HG03378 (cell line): ENCODE data around the gene CLN6.

Source experiments
- ATAC-seq: cut with Tn5 transposase; IDR thresholded peaks from one replicate; pipeline ENCODE4 v1.9.1; 2021; ENCODE audit warnings: mild to moderate bottlenecking, moderate library complexity; ENCODE audit not compliant: unreplicated experiment

Gene CLN6

GRCh38 chr15:68229386-68230156 is at the start of gene CLN6:
Gene CLN6, minus strand, starts transcription at chr15:68229728. Its CDS starts 144 bp downstream, at chr15:68229584.
- ATAC-seq = peak; percentile 44

DNA sequence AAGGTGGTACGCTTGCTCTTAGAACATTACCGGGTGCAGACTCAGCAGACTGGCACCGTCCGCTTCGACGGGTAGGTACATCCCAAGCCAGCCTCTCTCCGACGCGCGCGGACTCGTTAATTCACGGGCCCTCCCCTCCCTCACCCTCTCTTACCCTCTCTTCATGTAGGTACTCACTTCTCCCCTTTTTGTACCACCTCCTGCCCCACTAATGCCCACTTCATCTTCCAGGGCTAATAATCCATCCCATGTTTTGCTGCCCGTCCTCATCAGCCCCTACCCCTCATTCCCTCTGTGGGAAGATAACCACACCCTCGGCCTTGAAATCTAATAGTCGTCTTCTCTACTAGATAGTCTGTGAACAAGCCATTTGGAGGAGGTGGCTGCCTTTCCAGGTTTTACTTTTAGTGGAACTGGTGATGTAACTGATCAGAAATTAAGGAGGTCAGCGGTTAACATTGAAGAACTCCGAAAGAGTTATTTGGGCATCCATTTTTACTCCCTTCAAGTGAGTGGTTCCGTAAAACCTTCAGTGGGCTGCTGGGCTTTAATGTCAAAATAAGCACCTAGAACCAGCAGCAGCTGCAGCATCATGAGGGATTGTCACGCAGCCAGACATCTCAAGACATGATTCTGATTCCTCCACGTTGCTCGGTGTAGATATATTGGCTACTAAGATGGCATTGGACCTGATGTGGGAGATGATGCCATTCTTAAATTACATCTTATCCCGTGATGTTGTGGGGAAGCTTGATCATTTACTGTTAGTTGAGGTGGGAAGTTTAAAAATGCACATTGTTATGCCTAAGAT is 49.3 kb upstream of the CLN6 start:
- ATAC-seq = no peak

GRCh38 chr15:68278345-68278594 is 48.7 kb upstream of the CLN6 start:
- ATAC-seq = peak; percentile 49

- ATAC-seq = peak; percentile 58
Observed at GRCh38 chr15:68277603-68278344, 48.2 kb upstream of the CLN6 start, which contains the start of gene FEM1B. Gene FEM1B, plus strand, starts transcription at chr15:68277745. Its CDS starts 673 bp downstream, at chr15:68278418.

GRCh38 chr15:68277131-68277602 is 47.6 kb upstream of the CLN6 start:
- peak; percentile 4 for ATAC-seq

GRCh38 chr15:68276668-68277067 is 47.1 kb upstream of the CLN6 start:
- no peak for ATAC-seq

DNA sequence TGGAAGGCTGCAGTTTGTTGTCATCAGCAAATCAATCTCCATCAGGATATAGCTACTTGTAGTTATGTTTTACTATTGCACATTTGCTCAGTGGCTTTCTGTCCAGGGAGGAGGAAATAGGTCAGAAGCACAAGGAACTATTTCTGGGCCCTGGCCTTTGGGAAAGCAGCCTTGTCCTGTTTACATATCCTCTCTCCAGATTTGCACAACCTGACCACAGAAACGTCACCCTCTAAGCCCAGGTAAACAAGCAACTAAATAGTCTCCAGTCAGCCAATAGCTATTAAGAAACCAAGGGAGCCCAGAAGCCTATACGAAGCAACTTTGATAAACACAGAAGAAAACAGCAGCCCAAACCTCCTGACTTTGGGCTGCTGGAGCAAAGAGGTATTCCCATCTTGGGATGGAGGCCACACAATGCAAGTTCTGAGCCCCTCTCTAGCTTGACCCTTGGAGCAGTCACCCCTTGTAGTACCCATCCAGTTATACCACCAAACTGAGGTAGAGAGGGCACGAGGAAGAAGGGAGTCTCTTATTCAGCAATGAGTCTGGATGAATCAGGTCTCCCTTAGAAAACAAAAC is 45.7 kb upstream of the CLN6 start:
- ATAC-seq = no peak

DNA sequence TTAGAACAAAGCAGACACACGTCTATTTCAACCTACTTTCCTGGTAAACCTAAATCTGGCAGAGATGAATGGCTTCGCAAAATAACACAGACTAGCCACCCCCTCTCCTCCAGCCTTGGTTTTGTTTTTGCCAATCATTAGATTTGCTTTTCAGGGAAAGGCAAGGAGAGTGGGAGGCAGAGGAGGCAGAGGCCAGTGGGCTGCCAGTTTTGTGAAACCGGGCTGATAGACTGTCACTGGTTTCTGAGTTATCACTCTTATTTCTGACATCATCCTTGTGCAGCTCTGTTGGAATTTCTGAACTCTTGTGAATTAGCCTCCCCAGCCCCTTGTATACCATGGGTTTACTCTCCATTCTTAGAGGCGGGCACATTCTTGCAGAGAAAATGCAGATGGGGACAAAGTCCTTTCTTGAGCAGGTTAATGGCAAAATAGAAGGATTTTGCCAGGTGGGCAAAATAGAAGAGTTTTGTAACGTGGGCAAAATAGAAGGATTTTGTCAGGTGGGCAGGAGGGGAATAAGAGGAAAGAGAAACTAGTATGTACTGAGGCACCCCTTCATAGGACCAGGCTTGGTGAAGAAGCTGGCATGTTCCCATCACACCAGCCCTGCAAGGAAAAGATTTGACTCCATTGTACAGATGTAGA is 44.8 kb upstream of the CLN6 start:
- no peak for ATAC-seq

DNA sequence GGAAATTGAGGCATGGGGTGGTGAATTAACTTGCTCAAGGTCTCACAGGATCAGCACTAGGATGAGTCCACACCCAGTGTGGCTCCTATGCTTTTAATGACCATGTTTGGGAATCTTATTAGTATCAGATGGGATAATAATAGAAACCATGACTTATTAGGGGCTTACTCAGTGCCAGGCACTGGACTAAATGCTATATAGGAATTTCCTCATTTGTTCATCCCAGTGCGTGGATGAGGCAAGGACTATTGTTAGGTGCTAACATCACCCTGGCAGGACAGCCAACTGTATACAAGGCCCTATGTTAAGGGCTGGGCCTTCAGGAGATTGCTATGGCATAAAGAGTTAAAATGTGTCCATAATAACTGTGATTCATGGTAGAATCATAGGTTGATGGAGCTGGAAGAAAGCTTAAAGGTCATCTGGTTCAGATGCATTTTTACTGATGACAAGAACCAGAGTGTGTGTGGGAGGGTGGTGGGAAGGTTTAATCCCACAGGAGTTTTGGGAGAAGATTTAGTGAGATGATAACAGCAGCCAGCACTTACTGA is 43.3 kb upstream of the CLN6 start:
- ATAC-seq = no peak

DNA sequence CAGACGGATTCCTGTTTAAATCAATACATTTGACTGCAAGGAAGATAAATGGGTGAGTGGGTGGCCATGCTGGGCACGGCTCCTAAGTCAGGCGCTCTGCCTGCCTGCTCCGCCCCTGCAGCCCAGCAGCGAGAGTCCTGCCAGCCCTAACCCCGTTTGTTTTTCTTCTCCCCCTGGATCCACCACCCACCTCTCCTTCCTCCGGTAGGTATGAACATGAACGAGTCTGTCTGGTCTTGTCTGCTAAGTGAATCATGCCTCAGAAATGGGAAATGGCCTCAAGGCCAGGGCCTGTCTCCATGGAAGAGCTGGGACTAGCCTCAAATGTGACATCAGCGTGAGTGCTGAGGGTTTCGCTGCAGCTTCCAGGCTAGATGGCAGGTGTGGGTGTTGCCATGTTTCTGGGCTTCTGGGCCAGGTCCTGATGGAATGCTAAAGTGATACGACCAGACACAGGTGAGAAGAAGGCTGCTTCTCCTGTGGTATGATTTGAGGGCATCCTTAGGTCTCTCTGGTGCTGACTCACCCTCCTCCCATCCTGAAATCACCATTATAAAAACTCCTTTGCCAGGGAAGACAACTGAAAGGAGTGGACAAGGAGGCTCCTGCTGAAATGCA is 42.4 kb upstream of the CLN6 start:
- no peak for ATAC-seq

GRCh38 chr15:68268405-68268804 is 38.9 kb upstream of the CLN6 start:
- no peak for ATAC-seq

- no peak for ATAC-seq
Observed at GRCh38 chr15:68265674-68266073, 36.1 kb upstream of the CLN6 start.

DNA sequence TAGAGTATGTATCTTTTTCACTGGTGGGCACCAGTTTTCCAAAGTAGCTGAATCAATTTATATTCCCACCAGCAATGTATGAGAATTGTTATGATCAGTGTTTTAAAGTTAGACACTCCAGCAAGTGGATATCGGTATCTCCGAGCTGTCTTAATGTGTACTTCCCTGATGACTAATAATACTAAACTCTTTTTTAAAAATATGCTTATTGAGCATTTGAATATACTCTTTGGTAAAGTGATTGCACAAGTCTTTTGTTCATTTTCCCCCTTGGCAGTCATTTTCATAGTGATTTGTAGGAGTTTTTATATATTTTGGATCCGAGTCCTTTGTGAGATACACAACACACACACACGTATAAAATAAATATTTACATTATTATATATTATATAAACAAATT is 35.6 kb upstream of the CLN6 start:
- no peak for ATAC-seq

GRCh38 chr15:68264282-68264681 is 34.8 kb upstream of the CLN6 start:
- ATAC-seq = no peak

DNA sequence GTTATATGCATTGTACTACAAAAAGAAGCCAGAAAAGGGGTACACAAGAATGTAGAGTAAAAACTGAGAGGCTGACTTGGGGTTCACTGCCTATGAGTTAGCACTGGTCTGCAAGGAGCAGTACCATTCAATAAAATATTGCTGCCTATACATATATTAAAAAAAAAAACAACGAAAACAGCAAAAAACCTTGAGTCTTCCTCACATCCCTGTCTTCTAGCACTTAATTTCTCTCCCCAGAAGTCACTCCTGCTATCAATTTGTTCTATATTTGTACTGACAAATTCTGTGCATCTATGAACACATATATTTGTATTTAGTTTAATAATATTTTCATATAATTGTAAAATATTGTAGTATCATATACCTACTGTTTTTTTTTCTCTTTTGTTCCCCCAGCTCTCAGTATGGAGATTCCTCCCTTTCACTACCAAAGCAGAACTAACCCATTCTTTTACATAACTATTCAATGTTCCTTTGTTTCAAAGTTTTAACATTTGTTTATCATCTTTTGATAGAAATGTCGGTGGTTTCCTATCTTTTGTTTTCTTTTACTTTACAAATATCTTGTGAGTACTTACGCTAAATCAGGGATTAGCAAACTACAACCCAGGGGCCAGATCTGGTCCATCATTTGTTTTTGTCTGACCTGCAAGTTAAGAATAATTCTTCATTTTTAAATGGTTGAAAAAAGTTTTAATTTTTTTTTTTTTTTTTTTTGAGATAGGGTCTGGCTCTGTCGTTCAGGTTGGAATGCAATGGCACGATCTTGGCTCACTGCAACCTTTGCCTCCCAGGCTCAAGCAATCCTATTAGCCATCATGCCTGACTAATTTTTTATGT is 33.2 kb upstream of the CLN6 start:
- no peak for ATAC-seq

DNA sequence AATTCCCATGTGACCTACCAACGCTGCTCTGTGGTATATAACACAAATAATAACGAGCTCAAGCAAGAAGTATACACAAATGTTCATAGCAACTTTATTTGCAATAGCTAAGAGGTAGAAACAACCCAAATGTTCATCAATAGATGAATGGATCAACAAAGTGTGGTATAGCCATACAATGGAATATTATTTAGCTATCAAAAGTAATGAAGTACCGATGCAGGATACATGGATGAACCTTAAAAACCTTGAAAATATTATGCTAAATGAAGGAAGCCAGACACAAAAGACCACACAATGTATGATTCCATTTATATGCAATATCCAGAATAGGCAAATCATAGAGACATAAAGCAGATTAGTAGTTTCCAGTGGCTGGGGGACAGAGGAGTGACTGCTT is 32.5 kb upstream of the CLN6 start:
- no peak for ATAC-seq

GRCh38 chr15:68261241-68261640 is 31.7 kb upstream of the CLN6 start:
- no peak for ATAC-seq

DNA sequence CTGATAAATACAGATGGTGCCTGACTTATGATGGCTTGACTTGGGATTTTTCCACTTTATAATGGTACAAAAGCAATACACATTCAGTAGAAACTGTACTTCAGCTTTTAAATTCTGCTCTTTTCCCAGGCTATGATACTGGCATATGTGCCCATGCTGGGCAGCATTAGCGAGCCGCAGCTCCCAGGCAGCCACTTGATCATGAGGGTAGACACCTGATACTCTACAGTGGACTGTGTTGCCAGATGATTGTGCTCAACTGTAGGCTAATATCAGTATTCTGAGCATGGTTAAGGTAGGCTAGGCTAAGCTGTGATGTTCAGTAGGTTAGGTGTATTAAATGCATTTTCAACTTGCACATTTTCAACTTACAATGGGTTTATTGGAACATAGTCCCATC is 30.4 kb upstream of the CLN6 start:
- ATAC-seq = no peak

- no peak for ATAC-seq
Observed at GRCh38 chr15:68258692-68259091, 29.2 kb upstream of the CLN6 start.
